Hepatocyte (in vitro differentiated cells): ENCODE results near the gene HSF5.

Source experiments
- CTCF ChIP-seq: fragments of 200-600 bp; sonication (generic); IDR thresholded peaks from 2 replicates; pipeline ENCODE4 v1.5.1; 2016; ENCODE audit warnings: antibody characterized with exemption, mild to moderate bottlenecking; ENCODE audit not compliant: poor library complexity
- EZH2 ChIP-seq: fragments of 200-600 bp; sonication (generic); IDR thresholded peaks from 2 replicates; pipeline ENCODE4 v1.6.1; 2016; ENCODE audit warnings: antibody characterized with exemption, mild to moderate bottlenecking, borderline replicate concordance
- EZH2phosphoT487 ChIP-seq: fragments of 200-600 bp; sonication (generic); IDR thresholded peaks from one replicate; pipeline ENCODE4 v1.6.1; 2018; ENCODE audit warnings: antibody characterized with exemption, mild to moderate bottlenecking, low read depth, moderate library complexity; ENCODE audit not compliant: unreplicated experiment, severe bottlenecking

GRCh38 chr17:58413684-58414083, 74.5 kb downstream of the HSF5 start:
- TF ChIP-seq EZH2: no peak
- no peak for TF ChIP-seq CTCF
- no peak for TF ChIP-seq EZH2phosphoT487
